Measurements from ENCODE around the gene FCHSD2. TPM values are rescaled to one million over a fixed set of nuclear protein-coding genes. Genes with fewer than 3 reads are reported as not detected.

The FCHSD2 gene
- total and polyA plus RNA-seq, 2 of the 13 experiments (the other 11 are each of a cell fraction or from before 2014, with no cell fraction given): 20.5 to 24.8 TPM

DNA sequence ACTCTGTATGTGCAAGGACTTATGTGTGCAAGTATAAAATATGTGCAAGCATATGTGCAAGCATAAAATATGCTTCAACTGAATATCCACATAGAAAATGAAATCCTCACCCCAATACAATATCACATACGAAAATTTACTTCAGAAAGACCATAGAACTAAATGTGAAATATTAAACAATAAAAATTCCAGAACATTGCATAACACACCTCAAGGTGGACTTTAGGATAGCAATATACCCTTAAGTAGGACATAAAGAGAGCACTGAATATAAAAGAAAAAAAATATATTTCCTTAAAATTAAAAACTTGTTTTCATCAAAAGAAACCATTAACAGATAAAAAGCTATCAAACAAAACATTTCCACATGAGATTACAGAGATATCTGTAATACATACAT lies 67.8 kb downstream of the FCHSD2 start (continued):
- TF ChIP-seq ZNF747 (CRISPR knock-in tag; IDR thresholded peaks at IDR 0.05; ENCODE audit: borderline replicate concordance) (no peak), ZMYM2 (CRISPR knock-in tag; IDR thresholded peaks at IDR 0.05) (no peak), ZNF383 (CRISPR knock-in tag; IDR thresholded peaks at IDR 0.05; ENCODE audit: borderline replicate concordance) (no peak), ZNF331 (CRISPR knock-in tag; IDR thresholded peaks at IDR 0.05) (no peak), ZNF12 (CRISPR knock-in tag; IDR thresholded peaks at IDR 0.05) (no peak), HIC2 (CRISPR knock-in tag; IDR thresholded peaks at IDR 0.05; ENCODE audit: low read depth) (no peak), MIER2 (CRISPR knock-in tag; IDR thresholded peaks at IDR 0.05) (no peak)
- TF ChIP-seq, protein P1, sequence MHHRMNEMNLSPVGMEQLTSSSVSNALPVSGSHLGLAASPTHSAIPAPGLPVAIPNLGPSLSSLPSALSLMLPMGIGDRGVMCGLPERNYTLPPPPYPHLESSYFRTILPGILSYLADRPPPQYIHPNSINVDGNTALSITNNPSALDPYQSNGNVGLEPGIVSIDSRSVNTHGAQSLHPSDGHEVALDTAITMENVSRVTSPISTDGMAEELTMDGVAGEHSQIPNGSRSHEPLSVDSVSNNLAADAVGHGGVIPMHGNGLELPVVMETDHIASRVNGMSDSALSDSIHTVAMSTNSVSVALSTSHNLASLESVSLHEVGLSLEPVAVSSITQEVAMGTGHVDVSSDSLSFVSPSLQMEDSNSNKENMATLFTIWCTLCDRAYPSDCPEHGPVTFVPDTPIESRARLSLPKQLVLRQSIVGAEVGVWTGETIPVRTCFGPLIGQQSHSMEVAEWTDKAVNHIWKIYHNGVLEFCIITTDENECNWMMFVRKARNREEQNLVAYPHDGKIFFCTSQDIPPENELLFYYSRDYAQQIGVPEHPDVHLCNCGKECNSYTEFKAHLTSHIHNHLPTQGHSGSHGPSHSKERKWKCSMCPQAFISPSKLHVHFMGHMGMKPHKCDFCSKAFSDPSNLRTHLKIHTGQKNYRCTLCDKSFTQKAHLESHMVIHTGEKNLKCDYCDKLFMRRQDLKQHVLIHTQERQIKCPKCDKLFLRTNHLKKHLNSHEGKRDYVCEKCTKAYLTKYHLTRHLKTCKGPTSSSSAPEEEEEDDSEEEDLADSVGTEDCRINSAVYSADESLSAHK (CRISPR knock-in tag; IDR thresholded peaks at IDR 0.05; ENCODE audit: borderline replicate concordance): no peak
- TF ChIP-seq, protein P2, sequence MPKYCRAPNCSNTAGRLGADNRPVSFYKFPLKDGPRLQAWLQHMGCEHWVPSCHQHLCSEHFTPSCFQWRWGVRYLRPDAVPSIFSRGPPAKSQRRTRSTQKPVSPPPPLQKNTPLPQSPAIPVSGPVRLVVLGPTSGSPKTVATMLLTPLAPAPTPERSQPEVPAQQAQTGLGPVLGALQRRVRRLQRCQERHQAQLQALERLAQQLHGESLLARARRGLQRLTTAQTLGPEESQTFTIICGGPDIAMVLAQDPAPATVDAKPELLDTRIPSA (CRISPR knock-in tag; IDR thresholded peaks at IDR 0.05; ENCODE audit: borderline replicate concordance): no peak
